Suprapubic skin (tissue), 4 donors: ENCODE data around the gene SNRPA. TPM values are rescaled to one million over a fixed set of nuclear protein-coding genes. Genes with fewer than 3 reads are reported as not detected.
"Not testable (repeated sequence)": the region's sequence is repeated elsewhere in the genome, so short reads cannot be mapped to it uniquely, and the experiment has no call there.

Experiments used
- DNase-seq, 2 donors: peaks; one replicate each; pipeline ENCODE4 v3.0.0-alpha.2; 2019; ENCODE audit warnings: low spot score in 2 of 2
- H3K27ac ChIP-seq: fragments of 200-600 bp; sonication (generic); one replicate; pipeline ENCODE4 v1.5.1; 2019
- H3K27me3 ChIP-seq: fragments of 200-600 bp; sonication (generic); one replicate; pipeline ENCODE4 v1.5.1; 2019
- H3K36me3 ChIP-seq: fragments of 200-600 bp; sonication (generic); one replicate; pipeline ENCODE4 v1.5.1; 2019
- H3K4me1 ChIP-seq: fragments of 200-600 bp; sonication (generic); one replicate; pipeline ENCODE4 v1.5.1; 2019
- H3K4me3 ChIP-seq: fragments of 200-600 bp; sonication (generic); one replicate; pipeline ENCODE4 v1.5.1; 2019; ENCODE audit warnings: mild to moderate bottlenecking
- H3K9me3 ChIP-seq: fragments of 200-600 bp; sonication (generic); one replicate; pipeline ENCODE4 v1.5.1; 2019
- EP300 ChIP-seq: sonication (generic); formaldehyde crosslinking; IDR thresholded peaks from one replicate; pipeline ENCODE4 v1.6.1; 2017; ENCODE audit warnings: antibody characterized with exemption
- POLR2A ChIP-seq, 2 donors: fragments of 450-650 bp; IDR thresholded peaks; one replicate each; pipeline ENCODE4 v1.6.1; 2017; ENCODE audit warnings: antibody characterized with exemption in 2 of 2, mild to moderate bottlenecking in 2 of 2, moderate library complexity in 2 of 2
- POLR2AphosphoS5 ChIP-seq, 3 donors: sonication (generic); formaldehyde crosslinking; IDR thresholded peaks; one replicate each; pipeline ENCODE4 v1.6.1; 2017; ENCODE audit warnings: antibody characterized with exemption in 3 of 3
- WGBS: methylation state at CpG from one replicate; pipeline ENCODE4 v1.1.5; 2018; 5-methylcytosine and 5-hydroxymethylcytosine counted together
- total RNA-seq, 4 donors: library from RNA; depleted of rRNA; stranded (reverse); fragments of >200 nt; gene quantifications; one replicate each; pipeline ENCODE4 v1.1.0, GENCODE V29; 2016
- TF ChIP-seq, protein P1 (sequence below), 2 donors: fragments of 200-600 bp in 1 of 2; fragments of 450-650 bp in 1 of 2; sonication (generic) in 1 of 2; IDR thresholded peaks; one replicate each; pipeline ENCODE4 v1.5.1; 2016 to 2019; ENCODE audit warnings: antibody characterized with exemption in 2 of 2, mild to moderate bottlenecking in 1 of 2, moderate library complexity in 1 of 2

Gene SNRPA
- total RNA-seq, 4 donors from 2014 or later, result 49.6 to 52.2 (median 51.0) TPM

- no peak for DNase-seq
- TF ChIP-seq POLR2A (IDR thresholded peaks at IDR 0.05), result no peak
- TF ChIP-seq EP300, result no peak
- no peak for TF ChIP-seq POLR2AphosphoS5 (IDR thresholded peaks at IDR 0.05)
- TF ChIP-seq, protein P1, sequence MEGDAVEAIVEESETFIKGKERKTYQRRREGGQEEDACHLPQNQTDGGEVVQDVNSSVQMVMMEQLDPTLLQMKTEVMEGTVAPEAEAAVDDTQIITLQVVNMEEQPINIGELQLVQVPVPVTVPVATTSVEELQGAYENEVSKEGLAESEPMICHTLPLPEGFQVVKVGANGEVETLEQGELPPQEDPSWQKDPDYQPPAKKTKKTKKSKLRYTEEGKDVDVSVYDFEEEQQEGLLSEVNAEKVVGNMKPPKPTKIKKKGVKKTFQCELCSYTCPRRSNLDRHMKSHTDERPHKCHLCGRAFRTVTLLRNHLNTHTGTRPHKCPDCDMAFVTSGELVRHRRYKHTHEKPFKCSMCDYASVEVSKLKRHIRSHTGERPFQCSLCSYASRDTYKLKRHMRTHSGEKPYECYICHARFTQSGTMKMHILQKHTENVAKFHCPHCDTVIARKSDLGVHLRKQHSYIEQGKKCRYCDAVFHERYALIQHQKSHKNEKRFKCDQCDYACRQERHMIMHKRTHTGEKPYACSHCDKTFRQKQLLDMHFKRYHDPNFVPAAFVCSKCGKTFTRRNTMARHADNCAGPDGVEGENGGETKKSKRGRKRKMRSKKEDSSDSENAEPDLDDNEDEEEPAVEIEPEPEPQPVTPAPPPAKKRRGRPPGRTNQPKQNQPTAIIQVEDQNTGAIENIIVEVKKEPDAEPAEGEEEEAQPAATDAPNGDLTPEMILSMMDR (IDR thresholded peaks at IDR 0.05), result no peak
- peaks cover 71% of the 10 kb centered on the region for H3K36me3 ChIP-seq
- H3K4me1 ChIP-seq, result peaks cover 26% of the 10 kb centered on the region
- no peaks in the 10 kb centered on the region for H3K27me3 ChIP-seq
- no peak overlapping the region for H3K4me3 ChIP-seq
- no peak overlapping the region for H3K27ac ChIP-seq
- WGBS, result 91% methylated on average over 9 of the region's 13 CpGs
- H3K9me3 ChIP-seq, result no peaks in the 10 kb centered on the region
Measured at GRCh38 chr19:40759352-40759751, 8.3 kb downstream of the SNRPA start.

DNA sequence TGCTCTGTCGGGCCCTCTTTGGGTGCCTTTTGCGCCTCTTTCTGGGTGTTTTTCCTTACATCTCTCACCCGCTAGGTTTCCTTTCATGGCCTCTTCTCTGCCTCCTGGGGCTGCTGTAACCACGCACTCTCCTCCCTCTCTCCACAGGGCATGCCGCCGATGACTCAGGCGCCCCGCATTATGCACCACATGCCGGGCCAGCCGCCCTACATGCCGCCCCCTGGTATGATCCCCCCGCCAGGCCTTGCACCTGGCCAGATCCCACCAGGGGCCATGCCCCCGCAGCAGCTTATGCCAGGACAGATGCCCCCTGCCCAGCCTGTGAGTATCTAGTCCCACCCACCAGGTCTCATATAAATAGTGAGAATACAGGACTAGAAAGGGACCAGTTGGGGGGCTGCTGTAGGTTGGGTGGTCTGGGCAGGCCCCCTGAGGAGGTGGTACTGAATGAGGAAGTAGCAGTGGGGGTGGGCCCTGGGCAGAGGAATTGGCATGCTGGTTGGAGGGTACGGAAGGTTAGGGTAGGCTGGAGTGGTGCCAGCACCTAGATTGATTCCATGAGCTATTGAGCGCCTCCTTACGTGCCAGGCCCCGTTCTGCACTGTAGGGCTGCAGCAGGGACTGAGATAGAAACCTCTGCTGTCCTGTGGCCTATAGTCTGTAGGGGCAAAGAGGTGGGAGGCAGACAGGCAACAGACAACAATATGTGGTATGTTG is 11.9 kb downstream of the SNRPA start:
- no peak overlapping the region for H3K27ac ChIP-seq
- WGBS, result 87% methylated on average over 17 of the region's 17 CpGs
- DNase-seq, result no peak
- no peaks in the 10 kb centered on the region for H3K9me3 ChIP-seq
- H3K36me3 ChIP-seq, result peaks cover 88% of the 10 kb centered on the region
- H3K4me1 ChIP-seq, result no peaks in the 10 kb centered on the region
- no peak for TF ChIP-seq POLR2A (IDR thresholded peaks at IDR 0.05)
- TF ChIP-seq POLR2AphosphoS5 (IDR thresholded peaks at IDR 0.05), result no peak
- no peak for TF ChIP-seq EP300
- TF ChIP-seq, protein P1 (IDR thresholded peaks at IDR 0.05), result no peak
- no peak overlapping the region for H3K4me3 ChIP-seq
- H3K27me3 ChIP-seq, result no peaks in the 10 kb centered on the region

- 94% methylated on average over 7 of the region's 7 CpGs for WGBS
- DNase-seq, result no peak
- Histone ChIP-seq H3K27ac (no peak overlapping the region), H3K9me3 (no peaks in the 10 kb centered on the region), H3K27me3 (no peaks in the 10 kb centered on the region), H3K36me3 (peaks cover 82% of the 10 kb centered on the region), H3K4me3 (no peak overlapping the region), H3K4me1 (no peaks in the 10 kb centered on the region)
- TF ChIP-seq POLR2AphosphoS5 (IDR thresholded peaks at IDR 0.05) (no peak), EP300 (no peak), POLR2A (IDR thresholded peaks at IDR 0.05) (no peak)
- TF ChIP-seq, protein P1 (IDR thresholded peaks at IDR 0.05), result no peak
Measured at GRCh38 chr19:40763526-40763925, 12.5 kb downstream of the SNRPA start.

DNA sequence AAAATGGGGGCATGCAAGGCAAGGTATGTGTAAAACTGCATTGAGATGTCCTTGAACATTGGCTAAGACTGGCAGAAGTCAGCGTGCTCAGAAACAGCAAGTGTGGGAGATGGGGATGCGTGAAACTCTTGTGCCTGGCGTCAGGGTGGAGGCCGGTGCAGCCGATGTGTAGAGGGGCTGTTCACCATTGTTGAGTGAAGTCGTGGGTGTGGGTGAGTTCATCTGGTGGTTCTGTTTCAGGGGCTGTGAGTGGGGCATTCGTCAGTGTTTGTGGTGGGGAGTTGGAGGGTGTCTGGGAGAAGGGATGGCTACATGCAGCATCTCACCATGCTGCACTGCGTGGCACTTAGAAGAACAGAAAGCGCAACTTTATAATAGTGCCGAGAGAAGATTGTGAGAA is 13.0 kb downstream of the SNRPA start:
- no peak for DNase-seq
- Histone ChIP-seq H3K4me1 (no peaks in the 10 kb centered on the region), H3K27me3 (no peaks in the 10 kb centered on the region), H3K9me3 (no peaks in the 10 kb centered on the region), H3K4me3 (no peak overlapping the region), H3K36me3 (peaks cover 78% of the 10 kb centered on the region), H3K27ac (no peak overlapping the region)
- no peak for TF ChIP-seq POLR2AphosphoS5 (IDR thresholded peaks at IDR 0.05)
- TF ChIP-seq, protein P1 (IDR thresholded peaks at IDR 0.05), result no peak
- WGBS, result 91% methylated on average over 10 of the region's 10 CpGs

DNA sequence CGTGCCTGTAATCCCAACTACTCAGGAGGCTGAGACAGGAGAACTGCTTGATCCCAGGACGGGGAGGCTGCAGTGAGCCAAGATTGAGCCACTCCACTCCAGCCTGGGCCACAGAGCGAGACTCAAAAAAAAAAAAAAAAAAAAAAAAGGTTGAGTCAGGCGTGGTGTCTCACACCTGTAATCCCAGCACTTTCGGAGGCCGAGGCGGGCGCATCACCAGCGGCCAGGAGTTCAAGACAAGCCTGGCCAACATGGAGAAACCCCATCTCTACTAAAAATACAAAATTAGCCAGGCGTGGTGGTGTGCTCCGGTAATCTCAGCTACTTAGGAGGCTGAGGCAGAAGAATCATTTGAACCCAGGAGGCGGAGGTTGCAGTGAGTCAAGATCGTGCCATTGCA is 15.4 kb downstream of the SNRPA start:
- H3K9me3 ChIP-seq, H3K4me1 ChIP-seq, H3K27ac ChIP-seq, DNase-seq, H3K4me3 ChIP-seq, H3K27me3 ChIP-seq: not testable (repeated sequence)
- peaks cover 53% of the 10 kb centered on the region for H3K36me3 ChIP-seq
- WGBS, result 96% methylated on average over 13 of the region's 13 CpGs

DNA sequence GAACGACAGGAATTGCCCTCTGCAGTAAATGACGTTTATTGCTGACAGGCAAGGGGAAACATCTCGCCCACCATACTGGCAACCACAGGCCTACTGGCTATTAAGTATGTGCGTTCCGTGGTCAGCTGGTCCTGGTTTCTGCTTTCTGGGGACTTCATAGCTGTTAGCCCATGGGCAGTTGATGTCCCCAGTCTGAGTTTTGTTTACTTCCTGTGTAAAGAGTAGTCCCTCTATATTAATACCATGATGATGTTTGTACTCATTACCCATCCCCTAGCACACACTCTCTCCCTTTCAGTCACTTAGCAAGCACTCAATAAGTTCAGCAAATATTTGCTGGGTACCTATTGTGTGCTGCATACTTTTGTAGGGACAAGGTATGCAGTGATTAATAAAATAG is 17.9 kb downstream of the SNRPA start:
- H3K9me3 ChIP-seq, result peaks cover 3% of the 10 kb centered on the region
- no peak overlapping the region for H3K27ac ChIP-seq
- no peaks in the 10 kb centered on the region for H3K4me1 ChIP-seq
- WGBS, result 72% methylated on average over 5 of the region's 5 CpGs
- no peaks in the 10 kb centered on the region for H3K27me3 ChIP-seq
- DNase-seq, result no peak
- peaks cover 29% of the 10 kb centered on the region for H3K36me3 ChIP-seq
- TF ChIP-seq, protein P1 (IDR thresholded peaks at IDR 0.05), result no peak
- TF ChIP-seq EP300 (no peak), POLR2AphosphoS5 (IDR thresholded peaks at IDR 0.05) (no peak), POLR2A (IDR thresholded peaks at IDR 0.05) (no peak)
- H3K4me3 ChIP-seq, result no peak overlapping the region

DNA sequence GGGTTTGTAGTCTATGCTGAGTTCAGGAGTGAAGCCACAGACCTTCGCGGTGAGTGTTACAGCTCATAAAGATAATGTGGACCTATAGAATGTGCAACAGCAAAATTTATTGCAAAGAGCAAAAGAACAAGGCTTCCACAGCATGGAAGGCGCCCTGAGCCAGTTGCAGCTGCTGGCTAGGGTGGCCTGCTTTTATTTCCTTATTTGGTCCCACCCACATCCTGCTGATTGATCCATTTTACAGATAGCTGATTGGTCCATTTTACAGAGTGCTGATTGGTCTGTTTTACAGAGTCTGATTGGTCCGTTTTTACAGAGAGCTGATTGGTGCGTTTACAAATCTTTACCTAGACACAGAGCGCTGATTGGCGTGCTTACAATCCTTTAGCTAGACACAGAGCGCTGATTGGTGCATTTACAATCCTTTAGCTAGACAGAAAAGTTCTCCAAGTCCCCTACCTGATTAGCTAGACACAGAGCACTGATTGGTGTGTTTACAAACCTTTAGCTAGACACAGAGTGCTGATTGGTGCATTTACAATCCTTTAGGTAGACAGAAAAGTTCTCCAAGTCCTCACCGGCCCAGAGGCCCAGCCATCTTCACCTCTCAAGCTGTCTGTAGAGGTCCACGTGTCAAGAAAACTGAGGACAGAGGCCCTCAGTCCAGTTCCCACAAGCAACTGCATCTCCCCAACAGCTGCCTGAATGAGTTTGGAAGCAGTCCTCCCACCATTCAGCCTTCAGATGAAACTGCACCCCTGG is 20.3 kb downstream of the SNRPA start:
- H3K9me3 ChIP-seq, H3K4me1 ChIP-seq: not testable (repeated sequence)
- 90% methylated on average over 10 of the region's 10 CpGs for WGBS

More for the DNA sequence above, 20.3 kb downstream of the SNRPA start:
- not testable (repeated sequence) for H3K36me3 ChIP-seq, H3K27me3 ChIP-seq, H3K27ac ChIP-seq, DNase-seq, H3K4me3 ChIP-seq
